ENCODE results near the gene SPARC. TPM values are rescaled to one million over a fixed set of nuclear protein-coding genes. Genes with fewer than 3 reads are reported as not detected.

The SPARC gene
- total and polyA plus RNA-seq, 2 experiments from 2014 or later = 4,089 to 16,729 TPM

DNA sequence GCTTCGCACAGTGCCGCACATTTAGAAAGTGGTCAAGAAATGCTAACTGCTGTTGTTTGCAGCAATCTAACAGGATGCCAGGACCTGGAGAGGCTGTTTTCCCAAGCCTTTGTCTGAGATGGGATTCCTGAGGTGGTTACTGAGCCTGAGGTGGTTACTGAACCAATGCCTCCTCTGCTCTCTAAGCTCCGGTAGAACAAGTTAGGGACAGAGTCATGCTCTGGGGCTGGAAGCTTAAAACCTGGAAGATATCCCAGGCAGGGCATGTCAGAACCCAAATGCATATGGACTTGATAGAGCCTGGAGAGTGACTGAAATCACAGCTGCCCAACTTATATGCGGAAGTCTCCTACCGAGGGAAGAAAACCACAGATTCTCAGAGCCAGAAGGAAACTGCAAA lies 49.0 kb downstream of the SPARC start:
- no peaks in the 10 kb centered on the region for H4K20me1 ChIP-seq (ENCODE audit: insufficient read depth, poor library complexity, severe bottlenecking)
- no peak overlapping the region for H3K4me2 ChIP-seq
- no peak for DNase-seq (ENCODE audit: low spot score)
- no peaks in the 10 kb centered on the region for H3K9me3 ChIP-seq (ENCODE audit: low read depth)
- no peak overlapping the region for H3K4me3 ChIP-seq
- WGBS (ENCODE audit: low lambda C conversion rate, missing lambda C conversion rate) = 70% methylated on average over 5 of the region's 5 CpGs
- no peaks in the 10 kb centered on the region for H3K36me3 ChIP-seq (replicated peaks; ENCODE audit: insufficient read depth, low read depth)
- no peak overlapping the region for H3K27ac ChIP-seq
- H2AFZ ChIP-seq = no peak overlapping the region
- TF ChIP-seq, protein P1, sequence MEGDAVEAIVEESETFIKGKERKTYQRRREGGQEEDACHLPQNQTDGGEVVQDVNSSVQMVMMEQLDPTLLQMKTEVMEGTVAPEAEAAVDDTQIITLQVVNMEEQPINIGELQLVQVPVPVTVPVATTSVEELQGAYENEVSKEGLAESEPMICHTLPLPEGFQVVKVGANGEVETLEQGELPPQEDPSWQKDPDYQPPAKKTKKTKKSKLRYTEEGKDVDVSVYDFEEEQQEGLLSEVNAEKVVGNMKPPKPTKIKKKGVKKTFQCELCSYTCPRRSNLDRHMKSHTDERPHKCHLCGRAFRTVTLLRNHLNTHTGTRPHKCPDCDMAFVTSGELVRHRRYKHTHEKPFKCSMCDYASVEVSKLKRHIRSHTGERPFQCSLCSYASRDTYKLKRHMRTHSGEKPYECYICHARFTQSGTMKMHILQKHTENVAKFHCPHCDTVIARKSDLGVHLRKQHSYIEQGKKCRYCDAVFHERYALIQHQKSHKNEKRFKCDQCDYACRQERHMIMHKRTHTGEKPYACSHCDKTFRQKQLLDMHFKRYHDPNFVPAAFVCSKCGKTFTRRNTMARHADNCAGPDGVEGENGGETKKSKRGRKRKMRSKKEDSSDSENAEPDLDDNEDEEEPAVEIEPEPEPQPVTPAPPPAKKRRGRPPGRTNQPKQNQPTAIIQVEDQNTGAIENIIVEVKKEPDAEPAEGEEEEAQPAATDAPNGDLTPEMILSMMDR (IDR thresholded peaks at IDR 0.05; ENCODE audit: poor library complexity) = no peak
- TF ChIP-seq EZH2 (IDR thresholded peaks at IDR 0.05; ENCODE audit: borderline replicate concordance) (no peak), EZH2phosphoT487 (IDR thresholded peaks at IDR 0.05; ENCODE audit: low read depth, severe bottlenecking, unreplicated experiment) (no peak)
- no peaks in the 10 kb centered on the region for H3K4me1 ChIP-seq (ENCODE audit: insufficient read depth)
- no peaks in the 10 kb centered on the region for H3K9me2 ChIP-seq (replicated peaks; ENCODE audit: insufficient read depth)
- H3K79me2 ChIP-seq = no peaks in the 10 kb centered on the region
- H3K27me3 ChIP-seq = no peaks in the 10 kb centered on the region

DNA sequence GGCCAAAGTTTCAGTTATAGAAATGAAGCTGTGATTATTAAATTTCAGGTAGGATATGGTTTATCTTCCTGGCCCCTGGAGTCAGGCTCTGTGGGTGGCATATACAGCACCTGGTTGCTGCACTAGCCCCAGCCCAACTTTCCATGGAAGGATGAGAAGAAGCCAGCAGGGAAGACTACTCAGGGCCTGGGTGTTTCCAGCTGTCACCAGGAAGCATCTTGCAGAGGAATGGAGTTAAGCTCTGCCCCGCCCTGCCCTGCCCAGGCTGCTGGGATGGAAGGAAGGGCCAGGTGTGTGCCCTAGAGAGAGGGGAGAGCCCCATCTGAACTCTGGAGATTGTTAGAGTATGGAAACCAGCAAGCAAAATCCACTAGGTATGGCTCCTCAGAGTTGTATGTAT lies 52.8 kb downstream of the SPARC start:
- no peak overlapping the region for H3K27ac ChIP-seq
- H3K36me3 ChIP-seq (replicated peaks; ENCODE audit: insufficient read depth, low read depth) = no peaks in the 10 kb centered on the region
- no peak for DNase-seq (ENCODE audit: low spot score)
- H3K9me2 ChIP-seq (replicated peaks; ENCODE audit: insufficient read depth) = no peaks in the 10 kb centered on the region
- H3K4me3 ChIP-seq = no peak overlapping the region
- no peaks in the 10 kb centered on the region for H3K79me2 ChIP-seq
- 80% methylated on average over 1 of the region's 1 CpG for WGBS (ENCODE audit: low lambda C conversion rate, missing lambda C conversion rate)
- H3K4me1 ChIP-seq (ENCODE audit: insufficient read depth) = no peaks in the 10 kb centered on the region
- no peaks in the 10 kb centered on the region for H4K20me1 ChIP-seq (ENCODE audit: insufficient read depth, poor library complexity, severe bottlenecking)
- H3K9me3 ChIP-seq (ENCODE audit: low read depth) = no peaks in the 10 kb centered on the region
- TF ChIP-seq EZH2 (IDR thresholded peaks at IDR 0.05; ENCODE audit: borderline replicate concordance) = no peak
- TF ChIP-seq EZH2phosphoT487 (IDR thresholded peaks at IDR 0.05; ENCODE audit: low read depth, severe bottlenecking, unreplicated experiment) = no peak
- TF ChIP-seq, protein P1 (IDR thresholded peaks at IDR 0.05; ENCODE audit: poor library complexity) = no peak
- H2AFZ ChIP-seq = no peak overlapping the region
- no peak overlapping the region for H3K4me2 ChIP-seq
- H3K27me3 ChIP-seq = no peaks in the 10 kb centered on the region

DNA sequence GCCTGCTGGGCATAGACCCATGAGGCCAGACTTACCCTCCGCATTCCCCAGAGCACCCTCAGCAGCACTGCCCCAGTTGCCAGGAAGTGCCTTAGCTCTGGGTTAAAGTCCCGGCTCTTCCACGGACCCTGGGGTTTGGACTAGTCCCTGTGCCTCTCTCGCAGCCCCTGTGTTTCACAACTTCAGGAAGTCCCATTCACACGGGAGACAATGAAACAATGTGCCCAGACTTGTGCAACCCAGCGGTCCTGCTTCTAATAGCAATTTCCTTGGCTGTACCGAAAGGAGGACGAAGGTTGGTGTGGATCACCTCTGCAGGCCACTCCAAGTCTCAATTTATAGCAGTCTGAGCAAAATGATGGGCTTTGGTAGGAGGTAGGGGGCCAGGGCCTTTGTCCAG lies 53.8 kb downstream of the SPARC start:
- Histone ChIP-seq H3K27me3 (no peaks in the 10 kb centered on the region), H4K20me1 (ENCODE audit: insufficient read depth, poor library complexity, severe bottlenecking) (no peaks in the 10 kb centered on the region), H3K27ac (no peak overlapping the region), H3K4me1 (ENCODE audit: insufficient read depth) (no peaks in the 10 kb centered on the region), H3K9me3 (ENCODE audit: low read depth) (no peaks in the 10 kb centered on the region), H3K9me2 (replicated peaks; ENCODE audit: insufficient read depth) (no peaks in the 10 kb centered on the region), H3K36me3 (replicated peaks; ENCODE audit: insufficient read depth, low read depth) (no peaks in the 10 kb centered on the region), H3K79me2 (no peaks in the 10 kb centered on the region), H2AFZ (no peak overlapping the region), H3K4me3 (no peak overlapping the region), H3K4me2 (no peak overlapping the region)
- 92% methylated on average over 8 of the region's 8 CpGs for WGBS (ENCODE audit: low lambda C conversion rate, missing lambda C conversion rate)
- no peak for DNase-seq (ENCODE audit: low spot score)
- TF ChIP-seq EZH2phosphoT487 (IDR thresholded peaks at IDR 0.05; ENCODE audit: low read depth, severe bottlenecking, unreplicated experiment) = no peak
- TF ChIP-seq, protein P1 (IDR thresholded peaks at IDR 0.05; ENCODE audit: poor library complexity) = no peak
- no peak for TF ChIP-seq EZH2 (IDR thresholded peaks at IDR 0.05; ENCODE audit: borderline replicate concordance)

DNA sequence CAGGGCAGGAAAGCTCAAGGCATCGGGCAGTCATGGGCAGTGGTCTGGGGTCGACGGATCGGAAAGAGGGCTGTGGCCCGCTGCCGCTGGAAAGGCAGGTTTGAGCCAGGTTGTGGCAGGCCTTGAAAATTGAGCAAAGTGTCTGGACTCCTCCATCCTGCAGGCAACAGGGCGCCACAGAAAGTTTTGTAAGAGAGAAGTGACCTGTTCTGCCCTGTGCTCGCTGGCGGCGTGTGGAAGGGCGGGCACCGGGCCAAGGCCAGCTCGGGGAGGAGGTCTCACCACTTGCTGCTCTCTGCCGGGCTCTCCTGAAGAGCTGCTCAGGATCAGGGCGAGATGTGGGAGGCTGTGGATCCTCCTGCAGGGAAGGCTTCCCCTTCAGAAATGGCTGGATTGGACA lies 54.2 kb downstream of the SPARC start:
- H3K4me1 ChIP-seq (ENCODE audit: insufficient read depth) = no peaks in the 10 kb centered on the region
- no peak overlapping the region for H3K4me2 ChIP-seq
- no peaks in the 10 kb centered on the region for H3K9me3 ChIP-seq (ENCODE audit: low read depth)
- no peaks in the 10 kb centered on the region for H3K9me2 ChIP-seq (replicated peaks; ENCODE audit: insufficient read depth)
- TF ChIP-seq, protein P1 (IDR thresholded peaks at IDR 0.05; ENCODE audit: poor library complexity) = no peak
- no peak for TF ChIP-seq EZH2phosphoT487 (IDR thresholded peaks at IDR 0.05; ENCODE audit: low read depth, severe bottlenecking, unreplicated experiment)
- TF ChIP-seq EZH2 (IDR thresholded peaks at IDR 0.05; ENCODE audit: borderline replicate concordance) = no peak
- WGBS (ENCODE audit: low lambda C conversion rate, missing lambda C conversion rate) = 94% methylated on average over 15 of the region's 15 CpGs
- no peaks in the 10 kb centered on the region for H3K27me3 ChIP-seq
- H3K36me3 ChIP-seq (replicated peaks; ENCODE audit: insufficient read depth, low read depth) = no peaks in the 10 kb centered on the region
- no peak overlapping the region for H3K4me3 ChIP-seq
- H3K79me2 ChIP-seq = no peaks in the 10 kb centered on the region
- H3K27ac ChIP-seq = no peak overlapping the region
- DNase-seq (ENCODE audit: low spot score) = no peak
- no peak overlapping the region for H2AFZ ChIP-seq
- no peaks in the 10 kb centered on the region for H4K20me1 ChIP-seq (ENCODE audit: insufficient read depth, poor library complexity, severe bottlenecking)

All from hepatocyte (in vitro differentiated cells).